ENCODE data around the gene TPSG1.
"Not testable (repeated sequence)": the region's sequence is repeated elsewhere in the genome, so short reads cannot be mapped to it uniquely, and the experiment has no call there.

The TPSG1 gene

DNA sequence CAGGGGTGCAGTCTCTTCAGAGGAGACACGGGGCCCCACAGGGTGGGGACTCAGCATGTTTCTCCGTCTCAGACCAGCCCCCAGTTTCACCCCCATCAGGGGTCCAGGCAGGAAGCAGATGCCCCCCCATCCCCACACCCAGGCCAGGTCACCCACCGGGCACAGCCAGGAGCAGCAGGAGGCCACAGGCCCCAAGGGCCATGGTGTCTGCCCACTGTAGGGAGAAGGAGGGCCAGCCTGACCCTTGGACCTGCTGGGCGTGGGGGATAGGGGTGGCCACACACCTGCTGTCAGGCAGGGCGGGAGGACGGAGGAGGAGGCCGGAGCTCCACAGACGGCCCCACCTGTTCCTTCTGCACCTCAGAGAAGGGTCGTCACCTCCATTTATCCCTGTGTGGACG lies at the start of gene TPSG1:
TPSG1 (minus strand) TSS at position 218 of the 401 bp plus-strand sequence; CDS start at position 202, 16 bp downstream.
- no peak for DNase-seq

GRCh38 chr16:1274767-1275166 lies 49.7 kb upstream of the TPSG1 start:
- no peak for DNase-seq

GRCh38 chr16:1273816-1274215 lies 48.7 kb upstream of the TPSG1 start:
- DNase-seq, result no peak

- DNase-seq, result no peak
Measured at GRCh38 chr16:1272453-1273198, 47.6 kb upstream of the TPSG1 start.

GRCh38 chr16:1271724-1272413 lies 46.8 kb upstream of the TPSG1 start:
- not testable (repeated sequence) for DNase-seq

DNA sequence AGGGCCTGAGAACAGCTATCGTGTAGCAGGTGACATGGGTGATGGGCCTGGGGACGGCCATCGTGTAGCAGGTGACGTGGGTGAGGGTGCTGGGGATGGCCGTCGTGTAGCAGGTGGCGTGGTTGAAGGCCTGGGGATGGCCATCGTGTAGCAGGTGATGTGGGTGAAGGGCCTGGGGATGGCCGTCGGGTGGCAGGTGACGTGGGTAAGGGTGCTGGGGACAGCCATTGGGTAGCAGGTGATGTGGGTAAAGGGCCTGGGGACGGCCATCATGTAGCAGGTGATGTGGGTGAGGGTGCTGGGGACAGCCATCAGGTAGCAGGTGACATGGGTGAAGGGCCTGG lies 46.3 kb upstream of the TPSG1 start:
- no peak for DNase-seq

- DNase-seq, result not testable (repeated sequence)
Measured at GRCh38 chr16:1269418-1269817, 44.4 kb upstream of the TPSG1 start.

DNA sequence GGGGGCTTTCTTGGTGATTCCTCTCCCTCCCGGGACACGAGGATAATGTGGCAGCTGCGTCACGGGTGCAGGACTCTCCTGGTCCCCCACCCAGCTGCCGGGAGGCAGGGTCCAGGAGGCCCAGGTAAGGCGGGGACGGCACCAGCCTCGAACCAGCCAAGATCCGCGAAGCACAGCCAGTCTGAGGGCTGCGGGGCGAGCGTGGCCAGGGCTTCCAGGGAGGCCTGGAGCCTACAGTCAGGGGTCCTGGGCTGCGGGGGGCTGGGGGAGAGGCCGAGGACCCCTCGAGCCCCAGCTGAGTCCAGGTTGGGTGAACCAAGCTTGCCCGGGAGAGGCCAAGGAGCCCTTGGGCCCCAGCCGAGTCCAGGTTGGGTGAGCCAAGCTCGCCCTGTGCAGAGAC lies 40.8 kb upstream of the TPSG1 start:
- DNase-seq, result no peak

DNA sequence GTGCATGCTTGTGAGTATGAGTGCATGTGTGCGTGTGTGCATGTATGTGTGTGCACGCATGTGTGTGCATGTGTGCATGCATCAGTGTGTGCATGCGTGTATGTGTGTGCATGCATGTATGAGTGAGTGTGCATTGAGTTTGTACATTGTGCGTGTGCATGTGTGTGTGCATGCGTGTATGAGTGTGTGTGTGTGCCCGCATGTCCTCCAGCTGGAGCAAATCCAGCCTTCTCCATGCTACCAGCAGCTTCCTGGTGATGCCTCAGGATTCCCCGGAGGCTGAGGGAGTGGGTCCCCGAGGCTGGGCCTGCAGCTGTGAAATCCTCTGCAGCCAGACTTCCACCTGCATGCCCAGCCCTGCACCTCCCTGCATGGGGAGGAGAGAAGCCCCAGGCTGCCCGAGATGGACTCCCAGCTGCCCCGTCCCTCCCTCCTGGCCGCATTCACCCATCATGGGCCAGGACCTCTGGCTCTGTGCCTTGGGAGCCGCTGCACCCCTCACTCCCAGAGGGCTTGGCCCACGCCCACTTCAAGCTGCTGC lies 40.1 kb upstream of the TPSG1 start:
- DNase-seq, result no peak

- DNase-seq, result no peak
Measured at GRCh38 chr16:1264345-1265089, 39.4 kb upstream of the TPSG1 start.

DNA sequence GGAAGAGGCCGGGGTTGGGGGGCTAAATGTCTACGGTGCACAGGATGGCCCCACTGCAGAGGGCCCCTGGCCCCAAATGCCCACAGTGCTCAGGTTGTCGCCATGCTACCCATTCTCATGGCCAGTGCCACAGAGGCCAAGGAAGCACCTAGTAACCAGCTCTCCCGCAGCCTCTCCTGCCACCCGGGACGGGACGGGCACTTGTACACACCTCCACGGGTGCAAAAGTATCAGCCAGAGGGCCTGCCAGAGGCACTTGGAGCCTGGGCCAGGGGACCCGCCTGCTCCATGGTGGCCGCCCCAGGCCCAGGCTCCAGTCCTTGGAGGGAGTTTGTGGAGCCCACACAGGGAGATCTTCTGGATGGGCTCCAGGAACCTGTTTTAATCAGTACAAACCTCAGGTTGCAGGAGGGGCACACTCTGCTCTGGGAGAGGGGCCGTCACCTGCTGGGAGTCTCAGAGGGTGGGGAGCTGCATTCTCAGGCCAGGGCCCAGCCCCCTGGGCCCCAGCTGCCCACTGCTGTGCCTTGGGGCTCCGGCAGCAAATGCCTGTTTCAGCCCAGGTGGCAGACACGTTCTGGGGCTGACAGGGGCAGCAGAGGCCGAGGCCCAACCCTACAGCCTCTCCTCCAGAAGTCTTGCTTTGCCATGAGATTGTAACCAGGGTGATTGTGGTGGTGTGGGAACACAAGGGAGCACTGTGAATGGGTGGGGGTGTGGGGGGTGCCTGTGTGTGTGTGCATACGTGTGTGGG lies 38.7 kb upstream of the TPSG1 start:
- DNase-seq, result no peak

DNA sequence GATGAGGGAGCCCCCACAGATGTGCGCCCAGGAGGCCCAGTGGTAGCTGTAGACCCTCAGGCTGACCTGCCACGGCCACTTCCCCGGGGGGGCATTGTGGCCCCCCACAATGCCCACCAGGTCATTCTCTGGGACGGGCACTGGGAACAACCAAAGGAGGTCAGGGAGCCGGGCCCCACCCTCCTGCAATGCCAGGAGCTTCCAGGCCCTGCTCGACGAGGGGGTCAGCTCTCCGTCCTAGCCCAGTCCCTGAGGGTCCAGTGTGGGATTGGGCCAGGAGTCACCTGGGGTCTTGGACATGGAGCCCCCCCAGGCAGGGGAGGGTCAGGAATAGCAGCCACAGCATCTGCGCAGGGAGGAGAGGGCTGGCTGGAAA lies 37.8 kb upstream of the TPSG1 start:
- DNase-seq, result no peak

GRCh38 chr16:1262210-1262845 lies 37.3 kb upstream of the TPSG1 start:
- no peak for DNase-seq

GRCh38 chr16:1261131-1261892 lies 36.2 kb upstream of the TPSG1 start:
- no peak for DNase-seq

GRCh38 chr16:1260101-1260680 lies 35.1 kb upstream of the TPSG1 start:
- no peak for DNase-seq

GRCh38 chr16:1259760-1260068 lies 34.6 kb upstream of the TPSG1 start:
- no peak for DNase-seq

DNA sequence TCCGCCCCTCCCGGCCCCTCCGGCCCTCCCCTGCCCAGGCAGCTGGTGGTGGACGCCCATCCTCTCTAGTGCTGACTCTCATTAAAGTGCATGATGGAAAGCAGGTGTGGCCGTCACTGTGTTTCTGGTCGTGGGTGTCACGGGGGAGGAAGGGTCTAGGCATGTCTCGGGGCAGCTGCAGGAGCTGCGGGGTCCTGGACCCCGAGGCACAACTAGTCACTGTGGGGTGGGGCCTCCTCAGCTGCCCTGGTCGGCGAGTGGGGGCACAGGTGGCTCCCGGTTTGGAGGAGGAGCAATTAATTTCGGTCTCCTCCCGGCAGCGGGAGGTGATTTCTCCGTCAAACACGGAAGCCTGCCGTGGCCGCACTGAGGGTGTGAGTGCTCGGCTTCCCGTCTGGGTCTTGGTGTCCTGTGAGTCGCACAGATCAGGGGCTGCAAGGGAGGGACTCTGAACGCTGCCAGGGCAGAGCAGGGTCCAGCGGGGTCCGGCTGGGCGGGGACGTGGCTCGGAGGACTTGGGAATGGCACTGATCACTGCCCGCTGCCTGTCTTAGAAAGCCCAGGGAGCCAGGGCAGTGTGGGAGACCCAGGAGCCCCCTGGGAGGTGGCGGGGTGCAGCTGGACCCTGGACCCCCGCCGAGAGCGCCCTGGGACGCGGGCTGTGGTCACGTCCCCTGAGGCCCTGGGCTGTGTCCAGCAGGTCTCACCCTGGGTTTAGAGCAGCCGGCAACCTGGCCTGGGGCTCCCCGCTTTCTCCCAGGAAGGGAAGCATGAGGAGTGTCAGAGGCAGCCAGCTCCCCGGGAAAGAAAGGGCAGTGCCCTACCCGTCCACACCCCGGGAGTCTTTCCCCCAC lies 34.1 kb upstream of the TPSG1 start:
- DNase-seq, result no peak

- no peak for DNase-seq
Measured at GRCh38 chr16:1258225-1258600, 33.1 kb upstream of the TPSG1 start.

DNA sequence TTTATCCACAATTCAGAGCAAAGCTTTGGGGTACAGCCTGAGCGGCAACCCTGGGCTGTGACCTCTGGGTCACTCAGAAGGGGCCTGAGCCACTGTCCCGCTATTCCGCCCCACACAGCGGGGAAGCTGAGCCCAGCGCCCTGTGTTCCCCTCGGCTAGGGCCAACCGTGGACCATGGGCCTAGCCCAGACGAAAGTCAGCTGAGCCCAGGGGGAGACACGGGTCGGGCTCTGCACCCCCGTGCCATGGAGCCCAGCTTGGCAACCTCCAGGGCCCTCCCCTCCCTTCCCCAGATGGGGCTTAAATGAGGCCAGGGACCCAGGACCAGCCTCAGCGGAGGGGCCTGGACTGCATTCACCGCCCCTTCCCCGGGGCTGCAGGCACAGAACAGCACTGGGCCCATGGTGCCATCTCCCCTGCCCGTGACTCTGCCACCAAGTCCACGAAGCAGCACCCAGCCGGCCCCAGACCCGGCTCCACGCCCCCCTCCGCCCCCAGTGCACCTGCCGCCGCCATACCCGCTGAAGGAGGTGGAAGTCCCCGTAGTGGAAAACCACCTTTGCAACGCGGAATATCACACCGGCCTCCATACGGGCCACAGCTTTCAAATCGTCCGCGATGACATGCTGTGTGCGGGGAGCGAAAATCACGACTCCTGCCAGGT lies 32.6 kb upstream of the TPSG1 start:
- DNase-seq, result no peak

DNA sequence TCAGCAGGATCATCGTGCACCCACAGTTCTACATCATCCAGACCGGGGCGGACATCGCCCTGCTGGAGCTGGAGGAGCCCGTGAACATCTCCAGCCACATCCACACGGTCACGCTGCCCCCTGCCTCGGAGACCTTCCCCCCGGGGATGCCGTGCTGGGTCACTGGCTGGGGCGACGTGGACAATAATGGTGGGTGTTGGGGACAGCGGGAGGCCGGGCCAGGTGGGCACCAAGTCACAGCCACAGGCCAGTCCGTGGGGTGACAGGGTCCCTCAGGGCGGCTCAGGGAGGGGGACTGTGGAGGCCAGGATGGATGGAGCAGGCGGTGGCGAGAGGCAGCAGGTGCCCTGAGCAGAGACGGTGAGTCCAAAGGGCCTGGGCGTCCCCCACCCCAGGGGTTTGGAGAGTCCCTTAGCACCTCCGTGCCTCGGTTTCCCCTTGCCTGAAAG lies 31.8 kb upstream of the TPSG1 start:
- DNase-seq, result no peak

All from kidney glomerular epithelial cell (primary cell).